Embryonic facial prominence (tissue), 1 donor: ENCODE measurements around the gene IFITM10.
"Not testable (repeated sequence)": the region's sequence is repeated elsewhere in the genome, so short reads cannot be mapped to it uniquely, and the experiment has no call there.

Experiments used
- DNase-seq: peaks from one replicate; pipeline ENCODE4 v3.0.0-alpha.2; 2016; ENCODE audit errors: extremely low spot score

IFITM10 gene

GRCh38 chr11:1778141-1778911 is 27.9 kb upstream of the IFITM10 start:
- DNase-seq = no peak

DNA sequence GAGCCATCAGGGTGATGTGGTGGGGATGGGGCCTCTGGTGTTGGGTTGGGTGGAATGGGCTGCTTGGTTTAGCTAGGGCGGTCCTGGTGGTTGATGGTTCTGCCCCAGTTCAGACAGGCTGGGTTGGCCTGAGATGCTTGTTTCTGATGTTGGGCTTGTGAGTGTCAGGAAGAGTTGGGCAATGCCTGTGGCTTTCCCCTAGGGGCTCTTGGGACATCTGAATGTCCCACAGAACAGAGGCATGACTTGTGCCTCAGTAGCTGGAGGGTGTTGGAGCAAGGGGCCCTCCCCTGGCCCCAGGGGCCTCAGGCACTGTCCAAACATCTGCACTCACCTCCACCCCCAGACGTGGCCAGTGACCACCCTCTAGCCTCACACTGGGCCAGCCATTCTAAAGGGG is 27.3 kb upstream of the IFITM10 start:
- DNase-seq = no peak

DNA sequence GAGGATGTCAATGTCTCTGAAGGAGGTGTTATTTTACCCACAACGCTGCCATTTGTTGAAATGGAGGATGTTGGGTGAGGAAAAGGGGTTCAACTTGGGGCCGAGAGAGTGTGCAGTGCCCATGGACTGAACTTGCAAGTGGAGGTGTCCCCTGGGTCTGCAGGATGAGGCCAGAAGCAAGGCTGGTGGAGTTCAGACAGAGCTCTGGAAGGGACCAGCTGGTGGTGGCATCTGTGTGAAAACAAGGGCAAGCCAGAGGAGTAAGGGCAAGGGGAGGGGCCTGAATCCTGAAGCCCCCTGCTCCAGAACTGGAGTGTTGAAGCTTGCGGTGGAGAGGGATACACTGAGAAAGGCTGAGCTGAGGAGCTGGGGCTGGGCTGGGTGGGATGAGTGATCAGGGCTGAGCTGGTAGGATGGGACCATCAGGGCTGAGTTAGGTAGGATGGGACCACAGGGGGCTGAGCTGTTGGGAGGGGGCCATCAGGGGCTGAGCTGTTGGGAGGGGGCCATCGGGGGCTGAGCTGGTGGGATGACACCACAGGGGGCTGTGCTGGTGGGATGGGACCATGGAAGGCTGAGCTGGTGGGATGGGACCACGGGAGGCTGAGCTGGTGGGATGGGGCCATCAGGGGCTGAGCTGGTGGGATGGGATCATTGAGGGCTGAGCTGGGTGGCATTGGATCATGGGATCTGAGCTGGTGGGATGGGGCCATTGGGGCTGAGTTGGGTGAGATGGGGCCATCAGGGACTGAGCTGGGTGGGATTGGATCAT is 26.7 kb upstream of the IFITM10 start:
- DNase-seq = no peak

GRCh38 chr11:1776331-1776851 is 26.0 kb upstream of the IFITM10 start:
- DNase-seq = no peak

GRCh38 chr11:1774886-1775285 is 24.5 kb upstream of the IFITM10 start:
- DNase-seq = no peak

DNA sequence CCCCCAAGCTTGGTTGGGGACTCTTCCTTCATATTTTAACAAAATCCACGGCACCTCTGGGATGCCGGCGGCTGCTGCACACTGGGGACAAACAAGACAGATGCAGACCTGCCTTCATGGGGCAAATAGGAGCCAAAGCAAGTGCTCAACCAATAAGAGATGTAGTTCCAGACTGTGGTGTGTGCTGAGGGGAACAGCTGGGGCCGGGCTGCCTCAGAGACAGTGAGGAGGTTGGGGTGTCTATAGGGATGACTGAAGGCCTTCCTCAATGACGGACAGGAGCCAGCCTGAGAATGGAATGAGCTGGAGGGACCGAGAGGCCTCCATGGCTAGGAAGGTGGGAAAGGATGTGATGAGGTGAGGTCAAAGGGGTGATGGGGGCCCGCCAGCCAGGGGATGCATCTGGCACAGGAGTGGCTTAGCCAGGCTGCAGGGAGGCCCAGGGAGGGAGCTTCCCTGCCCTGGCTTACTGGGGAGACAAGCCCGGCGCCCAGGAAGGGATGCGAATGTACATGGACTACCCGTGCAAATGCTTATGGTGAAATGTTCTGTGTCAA is 23.7 kb upstream of the IFITM10 start:
- DNase-seq = no peak

DNA sequence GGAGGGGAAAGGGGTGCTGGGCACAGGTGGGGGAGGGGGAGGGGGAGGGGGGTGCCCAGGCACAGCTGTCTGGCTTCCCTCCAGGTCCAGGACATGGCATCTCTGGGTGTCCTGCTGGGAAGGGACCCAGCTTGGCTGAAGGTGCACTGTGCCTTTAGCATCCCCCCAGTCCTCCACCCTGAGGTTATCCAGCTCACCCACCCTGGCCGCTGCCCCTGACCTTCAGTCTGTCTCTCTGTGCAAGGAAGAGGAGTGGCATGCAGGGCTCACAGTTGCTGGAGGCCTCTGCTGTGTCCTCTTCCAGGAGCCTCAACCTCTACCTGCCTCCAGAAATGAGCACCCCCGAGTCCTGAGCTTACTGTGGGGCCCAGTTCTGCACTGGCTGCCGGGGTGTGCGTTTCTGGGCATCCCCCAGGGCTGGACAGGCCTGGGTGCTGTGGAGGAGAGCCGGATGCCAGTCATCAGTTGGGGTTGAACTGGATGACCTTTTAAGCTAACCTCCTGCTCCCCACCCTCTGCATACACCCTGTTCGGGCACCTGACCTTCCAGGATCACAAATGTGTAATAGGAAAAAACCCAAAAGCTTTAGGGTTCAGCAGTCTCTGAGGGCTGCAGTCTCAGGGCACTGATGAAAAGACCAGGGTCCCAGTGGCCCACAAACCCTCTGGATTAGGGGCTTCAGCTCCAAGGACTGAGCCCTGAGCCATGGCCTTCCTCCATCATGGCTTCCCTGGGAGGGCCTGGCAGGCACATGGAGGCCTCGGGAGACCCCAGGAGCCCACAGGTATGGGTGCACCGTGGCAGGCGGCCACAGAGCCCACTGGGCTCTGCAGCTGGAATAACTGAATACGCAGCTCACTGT is 23.0 kb upstream of the IFITM10 start:
- no peak for DNase-seq

- no peak for DNase-seq
Measured at GRCh38 chr11:1772270-1773130, 22.1 kb upstream of the IFITM10 start.

- no peak for DNase-seq
Measured at GRCh38 chr11:1771700-1772099, 21.3 kb upstream of the IFITM10 start.

DNA sequence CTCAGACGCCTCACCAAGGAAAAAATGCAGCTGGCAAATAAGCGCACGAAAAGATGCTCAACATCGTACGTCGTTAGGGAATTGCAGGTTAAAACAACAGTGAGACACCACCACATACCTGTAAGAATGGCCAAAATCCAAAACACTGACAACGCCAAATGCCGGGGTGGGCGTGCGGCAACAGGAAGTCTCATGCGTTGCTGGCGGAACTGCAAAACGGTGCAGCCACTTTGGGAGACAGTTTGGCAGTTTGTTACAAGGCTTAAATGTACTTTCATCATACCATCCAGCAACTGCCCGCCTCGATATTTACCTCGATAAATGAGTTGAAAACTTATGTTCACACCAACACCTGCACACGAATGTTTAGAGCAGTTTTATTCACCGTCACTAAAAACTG is 20.9 kb upstream of the IFITM10 start:
- DNase-seq = no peak

DNA sequence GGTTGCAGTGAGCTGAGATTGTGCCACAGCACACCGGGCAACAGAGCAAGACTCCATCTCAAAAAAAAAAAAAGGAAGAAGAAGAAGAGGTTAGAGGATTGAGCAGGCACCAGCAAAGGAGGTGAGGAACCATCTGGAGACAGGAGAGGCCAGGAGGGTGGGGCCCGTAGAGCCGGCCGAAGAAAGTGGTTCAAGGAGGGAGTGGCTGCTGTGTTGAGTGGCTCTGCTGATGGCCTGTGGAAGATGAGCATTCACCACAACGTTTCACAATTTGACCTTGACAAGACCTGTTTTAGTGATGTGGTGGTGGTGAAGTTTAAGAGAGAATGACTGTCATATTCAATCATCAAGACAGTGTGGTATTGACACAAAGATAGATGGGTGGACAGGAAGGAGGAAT is 20.1 kb upstream of the IFITM10 start:
- DNase-seq = no peak

- no peak for DNase-seq
Measured at GRCh38 chr11:1770061-1770460, 19.7 kb upstream of the IFITM10 start.

- not testable (repeated sequence) for DNase-seq
Measured at GRCh38 chr11:1769304-1769936, 19.0 kb upstream of the IFITM10 start.

DNA sequence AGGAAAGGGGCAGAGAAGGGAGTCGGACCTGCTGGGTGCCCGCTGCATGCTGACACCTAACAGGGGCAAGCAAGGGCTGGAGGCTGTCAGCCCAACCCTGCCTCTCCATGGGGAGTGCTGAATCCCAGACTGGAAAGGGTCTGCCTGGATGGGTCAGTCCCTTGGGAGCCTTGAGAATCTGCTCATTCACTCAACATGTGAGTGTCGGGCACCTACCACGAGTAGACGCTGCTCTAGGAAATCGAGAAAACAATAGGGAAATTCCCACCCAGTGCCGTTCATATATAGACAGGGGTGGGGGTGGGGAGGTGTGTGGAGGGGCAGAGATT is 17.7 kb upstream of the IFITM10 start:
- no peak for DNase-seq

DNA sequence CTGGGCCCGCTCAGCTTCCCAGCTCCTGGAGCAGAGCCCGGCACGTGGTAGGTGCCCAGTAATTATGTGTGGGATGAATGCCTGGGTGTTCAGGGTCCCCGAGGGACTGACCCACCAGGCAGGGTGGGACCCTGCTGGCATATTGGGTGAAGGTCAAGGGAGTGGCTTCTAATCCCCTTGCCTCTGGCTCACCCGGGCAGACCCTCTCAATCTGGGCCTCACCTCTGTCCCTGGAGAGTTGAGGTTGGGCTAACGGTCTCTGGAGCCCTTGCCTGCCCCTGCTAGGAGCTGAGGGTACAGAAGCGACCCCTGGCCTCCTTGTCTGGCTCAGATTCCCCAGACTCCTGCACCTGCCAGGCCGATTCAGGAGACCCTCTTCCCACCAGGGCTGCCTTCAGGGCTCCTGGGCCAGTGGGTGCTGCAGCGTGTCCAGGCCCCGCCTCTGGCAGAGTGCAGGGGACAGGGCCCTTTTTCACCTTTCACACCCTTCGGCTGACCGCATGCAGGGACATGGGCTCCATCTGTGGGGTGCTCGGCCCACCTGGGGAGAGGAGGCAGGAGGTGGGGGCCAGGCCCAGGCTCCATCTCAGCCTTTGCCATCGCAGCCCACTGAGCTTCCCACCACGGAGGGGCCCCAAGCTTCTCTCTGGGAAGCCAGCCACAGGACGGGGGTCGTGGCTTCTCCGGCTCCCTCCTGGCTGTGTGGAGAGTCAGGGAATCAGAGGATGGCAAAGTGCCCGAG is 17.2 kb upstream of the IFITM10 start:
- no peak for DNase-seq

DNA sequence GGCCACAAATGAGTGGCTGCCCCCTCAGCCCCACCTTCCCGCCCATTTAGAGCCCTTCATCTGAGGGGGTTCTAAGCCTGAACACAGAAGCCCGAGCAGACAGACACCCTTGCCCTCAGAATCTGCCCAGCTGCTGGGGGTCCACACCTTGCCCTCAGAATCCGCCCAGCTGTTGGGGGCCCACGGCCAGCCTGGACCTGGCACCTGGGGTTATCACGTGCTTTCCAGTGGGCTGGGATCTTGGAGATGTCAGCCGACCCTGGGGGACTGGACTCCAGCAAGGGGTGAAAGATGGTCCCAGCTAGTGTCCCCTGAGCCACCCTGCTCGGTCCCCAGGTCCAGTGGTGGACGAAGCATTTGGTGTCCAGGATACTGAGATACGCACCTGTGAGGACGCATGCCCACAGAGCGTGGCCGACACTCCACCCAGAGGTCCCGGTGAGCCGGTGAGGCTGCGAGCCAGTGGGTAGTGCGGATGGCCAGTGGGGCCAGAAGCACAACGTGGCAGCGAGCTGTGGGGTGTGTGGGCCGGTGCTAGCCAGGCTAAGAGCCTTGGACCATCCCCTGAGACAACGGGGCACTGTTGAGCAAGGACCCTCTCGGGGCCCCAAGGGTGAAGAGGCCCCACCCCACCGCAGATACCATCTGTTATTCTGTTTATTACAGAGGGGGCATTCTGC is 16.5 kb upstream of the IFITM10 start:
- DNase-seq = no peak

- DNase-seq = no peak
Measured at GRCh38 chr11:1765871-1766718, 15.7 kb upstream of the IFITM10 start.
